Progenitor cell of endocrine pancreas (in vitro differentiated cells): ENCODE data around the gene CYP20A1. TPM values are rescaled to one million over a fixed set of nuclear protein-coding genes. Genes with fewer than 3 reads are reported as not detected.
"Not testable (repeated sequence)": the region's sequence is repeated elsewhere in the genome, so short reads cannot be mapped to it uniquely, and the experiment has no call there.

Experiments
- DNase-seq: peaks from one replicate; pipeline ENCODE4 v3.0.0; 2021; ENCODE audit warnings: low spot score; ENCODE audit not compliant: unreplicated experiment
- H3K27ac Mint-ChIP-seq: 2 replicates; pipeline ENCODE4 v1.8.0; 2021; ENCODE audit warnings: mild to moderate bottlenecking, moderate library complexity, mixed read lengths
- H3K27me3 Mint-ChIP-seq: 2 replicates; pipeline ENCODE4 v1.8.0; 2021; ENCODE audit warnings: mixed read lengths
- H3K36me3 Mint-ChIP-seq: 2 replicates; pipeline ENCODE4 v1.8.0; 2022; ENCODE audit warnings: mixed read lengths; ENCODE audit not compliant: insufficient read depth
- H3K4me1 Mint-ChIP-seq: 2 replicates; pipeline ENCODE4 v1.8.0; 2021; ENCODE audit warnings: low read depth, mixed read lengths
- H3K4me3 Mint-ChIP-seq: 2 replicates; pipeline ENCODE4 v1.8.0; 2021; ENCODE audit warnings: low read depth, mild to moderate bottlenecking, moderate library complexity, mixed read lengths
- H3K9me3 Mint-ChIP-seq: 2 replicates; pipeline ENCODE4 v1.8.0; 2021; ENCODE audit warnings: low read depth, mixed read lengths
- total RNA-seq: library from RNA; stranded (reverse); gene quantifications from 2 replicates; pipeline ENCODE4 v1.2.1, GENCODE V29; 2021
- TF ChIP-seq, protein P1 (sequence below): fragments of 200-600 bp; sonication (generic); IDR thresholded peaks from one replicate; pipeline ENCODE4 v1.5.0; 2021; ENCODE audit warnings: antibody characterized with exemption, mild to moderate bottlenecking; ENCODE audit not compliant: unreplicated experiment

Gene CYP20A1
- total RNA-seq, 1 donor from 2014 or later: 25.4 TPM

DNA sequence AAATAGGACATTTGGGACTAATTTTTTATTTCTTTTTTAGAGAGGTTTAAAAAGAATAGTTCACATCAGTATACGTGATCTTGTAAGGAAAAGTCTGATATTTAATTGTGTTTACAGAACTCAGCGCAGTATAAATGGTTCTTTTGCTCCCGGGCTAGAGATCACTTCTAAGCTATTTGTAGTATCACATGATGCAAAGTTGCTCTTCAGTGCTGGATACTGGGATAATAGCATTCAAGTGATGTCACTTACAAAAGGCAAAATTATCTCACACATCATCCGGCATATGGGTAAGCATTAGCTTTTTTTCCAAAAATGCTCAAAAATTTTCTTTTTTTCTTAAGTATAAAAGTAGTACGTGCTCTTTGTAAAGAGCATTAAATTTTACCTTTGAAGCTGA, 37.4 kb upstream of the CYP20A1 start:
- Mint-ChIP-seq H3K4me1 (no peaks in the 10 kb centered on the region), H3K27ac (no peak overlapping the region), H3K27me3 (no peaks in the 10 kb centered on the region), H3K4me3 (no peak overlapping the region), H3K36me3 (peaks cover 14% of the 10 kb centered on the region), H3K9me3 (peaks cover 3% of the 10 kb centered on the region)
- DNase-seq: no peak
- TF ChIP-seq, protein P1, sequence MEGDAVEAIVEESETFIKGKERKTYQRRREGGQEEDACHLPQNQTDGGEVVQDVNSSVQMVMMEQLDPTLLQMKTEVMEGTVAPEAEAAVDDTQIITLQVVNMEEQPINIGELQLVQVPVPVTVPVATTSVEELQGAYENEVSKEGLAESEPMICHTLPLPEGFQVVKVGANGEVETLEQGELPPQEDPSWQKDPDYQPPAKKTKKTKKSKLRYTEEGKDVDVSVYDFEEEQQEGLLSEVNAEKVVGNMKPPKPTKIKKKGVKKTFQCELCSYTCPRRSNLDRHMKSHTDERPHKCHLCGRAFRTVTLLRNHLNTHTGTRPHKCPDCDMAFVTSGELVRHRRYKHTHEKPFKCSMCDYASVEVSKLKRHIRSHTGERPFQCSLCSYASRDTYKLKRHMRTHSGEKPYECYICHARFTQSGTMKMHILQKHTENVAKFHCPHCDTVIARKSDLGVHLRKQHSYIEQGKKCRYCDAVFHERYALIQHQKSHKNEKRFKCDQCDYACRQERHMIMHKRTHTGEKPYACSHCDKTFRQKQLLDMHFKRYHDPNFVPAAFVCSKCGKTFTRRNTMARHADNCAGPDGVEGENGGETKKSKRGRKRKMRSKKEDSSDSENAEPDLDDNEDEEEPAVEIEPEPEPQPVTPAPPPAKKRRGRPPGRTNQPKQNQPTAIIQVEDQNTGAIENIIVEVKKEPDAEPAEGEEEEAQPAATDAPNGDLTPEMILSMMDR: no peak

DNA sequence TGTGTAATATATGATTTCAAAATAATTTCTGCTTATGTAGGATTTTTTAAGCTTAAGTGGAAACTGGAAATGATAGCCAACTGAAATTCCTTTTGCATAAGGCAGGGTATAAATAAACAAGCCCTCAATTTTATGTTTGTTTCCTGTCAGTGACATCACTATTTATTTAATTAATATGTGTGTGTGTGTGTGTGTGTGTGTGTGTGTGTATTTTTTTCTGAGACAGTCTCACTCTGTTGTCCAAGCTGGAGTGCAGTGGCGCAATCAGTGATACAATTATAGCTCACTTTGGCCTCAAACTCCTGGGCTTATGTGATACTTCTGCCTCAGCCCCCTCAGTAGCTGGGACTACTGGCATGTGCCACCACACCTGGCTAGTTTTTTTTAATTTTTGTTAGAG, 29.3 kb upstream of the CYP20A1 start:
- no peaks in the 10 kb centered on the region for H3K27me3 Mint-ChIP-seq
- no peak overlapping the region for H3K27ac Mint-ChIP-seq
- peaks cover 22% of the 10 kb centered on the region for H3K36me3 Mint-ChIP-seq
- TF ChIP-seq, protein P1: no peak
- H3K9me3 Mint-ChIP-seq: peaks cover 3% of the 10 kb centered on the region
- H3K4me1 Mint-ChIP-seq: no peaks in the 10 kb centered on the region
- no peak overlapping the region for H3K4me3 Mint-ChIP-seq
- DNase-seq: no peak

DNA sequence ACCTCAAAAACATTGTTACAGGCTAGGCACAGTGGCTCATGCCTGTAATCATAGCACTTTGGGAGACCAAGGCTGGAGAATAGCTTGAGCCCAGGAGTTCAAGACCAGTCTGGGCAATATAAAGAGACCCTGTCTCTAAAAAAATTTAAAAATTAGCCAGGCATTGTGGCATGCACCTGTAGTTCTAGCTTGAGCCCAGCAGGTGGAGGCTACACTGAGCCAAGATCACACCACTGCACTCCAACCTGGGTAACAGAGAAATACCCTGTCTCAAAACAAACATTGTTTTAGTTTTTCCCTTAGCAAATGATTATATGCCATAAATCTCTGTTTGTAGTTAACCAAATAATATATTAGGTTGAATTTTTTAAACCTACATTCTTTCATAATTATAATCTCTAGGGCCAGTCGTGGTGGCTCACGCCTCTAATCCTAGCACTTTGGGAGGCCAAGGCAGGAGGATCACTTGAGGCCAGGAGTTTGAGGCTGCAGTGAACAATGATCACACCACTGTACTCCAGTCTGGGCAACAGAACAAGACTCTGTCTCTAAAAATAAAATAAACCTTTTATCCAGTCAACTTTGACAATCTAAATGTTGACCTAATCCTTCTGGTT, 13.3 kb upstream of the CYP20A1 start:
- H3K36me3 Mint-ChIP-seq: no peaks in the 10 kb centered on the region
- H3K27ac Mint-ChIP-seq: no peak overlapping the region
- H3K4me1 Mint-ChIP-seq: peaks cover 5% of the 10 kb centered on the region
- DNase-seq: no peak
- TF ChIP-seq, protein P1: peak; percentile 70
- H3K4me3 Mint-ChIP-seq: no peak overlapping the region
- H3K27me3 Mint-ChIP-seq: no peaks in the 10 kb centered on the region
- H3K9me3 Mint-ChIP-seq: peaks cover 5% of the 10 kb centered on the region

DNA sequence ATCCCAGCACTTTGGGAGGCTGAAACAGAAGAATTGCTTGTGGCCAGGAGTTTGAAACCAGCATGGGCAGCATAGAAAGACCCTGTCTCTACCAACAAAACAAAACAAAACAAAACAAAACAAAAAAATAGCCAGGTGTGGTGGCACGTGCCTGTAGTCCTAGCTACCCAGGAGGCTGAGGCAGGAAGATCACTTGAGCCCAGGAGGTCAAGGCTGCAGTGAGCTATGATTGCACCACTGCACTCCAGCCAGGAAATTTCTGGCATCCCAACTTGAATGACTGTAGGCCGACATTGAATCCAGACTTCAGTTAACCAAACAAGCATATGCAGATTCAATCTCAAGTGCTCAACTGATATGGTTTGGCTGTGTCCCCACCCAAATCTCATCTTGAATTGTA, 9.1 kb upstream of the CYP20A1 start:
- H3K4me1 Mint-ChIP-seq, H3K36me3 Mint-ChIP-seq, H3K9me3 Mint-ChIP-seq: not testable (repeated sequence)

DNA sequence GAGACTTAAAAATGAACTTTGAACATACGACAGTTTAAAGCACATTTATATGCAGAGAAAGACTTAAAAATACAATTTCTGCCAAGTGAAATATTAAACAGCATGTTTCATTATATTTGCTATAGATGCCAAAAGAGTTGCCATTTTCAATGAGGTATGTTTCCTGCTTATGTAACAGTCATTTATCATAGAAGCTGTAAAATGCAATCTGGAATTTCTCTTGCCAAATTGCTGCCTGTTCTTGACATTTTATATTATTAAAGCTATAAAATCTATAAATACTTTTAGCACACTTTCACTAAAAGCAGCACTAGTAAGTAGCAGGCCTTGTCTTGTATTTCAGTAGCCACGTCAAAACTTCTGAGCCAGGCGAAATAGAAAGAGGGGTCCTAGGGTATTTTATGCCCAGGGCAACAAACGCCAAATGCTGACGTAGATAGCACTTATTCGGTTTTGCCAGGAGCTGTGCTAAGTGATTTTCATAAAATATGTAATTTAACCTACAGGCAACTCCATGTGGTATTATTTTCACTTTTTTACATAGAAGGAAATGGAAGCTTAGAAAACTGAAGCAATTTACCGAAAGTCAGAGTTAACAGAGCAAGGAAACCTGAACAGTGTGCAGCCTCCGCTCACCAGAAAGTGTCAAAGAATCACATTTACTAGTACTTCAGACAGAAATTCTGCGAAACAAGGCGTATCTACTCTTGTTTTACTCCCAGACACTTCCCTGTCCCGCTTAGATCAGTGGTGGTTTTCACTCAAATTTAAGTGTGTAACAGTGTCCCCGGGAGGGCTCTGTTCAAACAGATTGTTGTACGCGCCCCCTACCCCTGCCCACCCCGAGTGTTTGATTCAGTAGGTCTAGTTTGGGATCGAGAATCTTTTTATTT, 1.2 kb upstream of the CYP20A1 start:
- H3K27ac Mint-ChIP-seq: peak overlapping the region; percentile 87
- TF ChIP-seq, protein P1: no peak
- DNase-seq: no peak
- peak overlapping the region; percentile 97 for H3K4me3 Mint-ChIP-seq
- H3K27me3 Mint-ChIP-seq: no peaks in the 10 kb centered on the region
- H3K36me3 Mint-ChIP-seq: peaks cover 4% of the 10 kb centered on the region
- peaks cover 10% of the 10 kb centered on the region for H3K4me1 Mint-ChIP-seq
- H3K9me3 Mint-ChIP-seq: no peaks in the 10 kb centered on the region

More for the DNA sequence above, 9.1 kb upstream of the CYP20A1 start:
- not testable (repeated sequence) for DNase-seq, H3K27ac Mint-ChIP-seq, H3K4me3 Mint-ChIP-seq, H3K27me3 Mint-ChIP-seq

DNA sequence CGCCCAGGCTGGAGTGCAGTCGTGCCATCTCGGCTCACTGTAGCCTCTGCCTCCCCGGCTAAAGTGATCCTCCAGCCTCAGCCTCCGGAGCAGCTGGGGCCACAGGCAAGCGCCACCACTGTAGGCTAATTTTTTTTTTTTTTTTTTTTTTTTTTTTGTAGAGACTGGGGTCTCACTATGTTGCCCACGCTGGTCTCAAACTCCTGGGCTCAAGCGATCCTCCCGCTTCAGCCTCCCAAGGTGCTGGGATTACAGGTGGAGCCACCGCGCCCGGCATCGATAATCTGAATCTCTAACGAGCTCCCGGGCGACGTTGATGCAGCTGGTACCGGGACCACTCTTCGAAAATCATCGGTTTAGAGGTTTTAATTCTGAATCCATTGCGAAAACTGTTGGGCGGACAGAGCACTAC, 520 bp upstream of the CYP20A1 start:
- H3K27me3 Mint-ChIP-seq: no peaks in the 10 kb centered on the region
- DNase-seq: no peak
- peak overlapping the region; percentile 96 for H3K27ac Mint-ChIP-seq
- TF ChIP-seq, protein P1: no peak
- peak overlapping the region; percentile 97 for H3K4me3 Mint-ChIP-seq
- peaks cover 10% of the 10 kb centered on the region for H3K4me1 Mint-ChIP-seq
- H3K36me3 Mint-ChIP-seq: peaks cover 8% of the 10 kb centered on the region
- H3K9me3 Mint-ChIP-seq: no peaks in the 10 kb centered on the region
